Activated naive CD8-positive, alpha-beta T cell treated with anti-CD3 and anti-CD28 coated beads, Interleukin-2, amount 50 U/mL, for 24 hours (primary cell): ENCODE data around the gene DPM1.
A peak's percentile ranks its signal among the peaks of the same experiment; 100 is the strongest.

Experiments used
- ATAC-seq: fragments of 150-1000 bp; cut with Tn5 transposase; one replicate; pipeline ENCODE4 v1.10.0; 2021
- DNase-seq: peaks from one replicate; pipeline ENCODE4 v3.0.0; 2021
- H3K27ac Mint-ChIP-seq: one replicate; pipeline ENCODE4 v1.8.0; 2021; ENCODE audit warnings: mild to moderate bottlenecking, mixed read lengths
- H3K27me3 Mint-ChIP-seq: one replicate; pipeline ENCODE4 v1.8.0; 2021; ENCODE audit warnings: mixed read lengths
- H3K36me3 Mint-ChIP-seq: one replicate; pipeline ENCODE4 v1.8.0; 2021; ENCODE audit warnings: low read depth, mixed read lengths
- H3K4me1 Mint-ChIP-seq: one replicate; pipeline ENCODE4 v1.8.0; 2021; ENCODE audit warnings: mixed read lengths
- H3K4me3 Mint-ChIP-seq: one replicate; pipeline ENCODE4 v1.8.0; 2021; ENCODE audit warnings: mild to moderate bottlenecking, moderate library complexity, mixed read lengths
- H3K9me3 Mint-ChIP-seq: one replicate; pipeline ENCODE4 v1.8.0; 2021; ENCODE audit warnings: mixed read lengths

The DPM1 gene

DNA sequence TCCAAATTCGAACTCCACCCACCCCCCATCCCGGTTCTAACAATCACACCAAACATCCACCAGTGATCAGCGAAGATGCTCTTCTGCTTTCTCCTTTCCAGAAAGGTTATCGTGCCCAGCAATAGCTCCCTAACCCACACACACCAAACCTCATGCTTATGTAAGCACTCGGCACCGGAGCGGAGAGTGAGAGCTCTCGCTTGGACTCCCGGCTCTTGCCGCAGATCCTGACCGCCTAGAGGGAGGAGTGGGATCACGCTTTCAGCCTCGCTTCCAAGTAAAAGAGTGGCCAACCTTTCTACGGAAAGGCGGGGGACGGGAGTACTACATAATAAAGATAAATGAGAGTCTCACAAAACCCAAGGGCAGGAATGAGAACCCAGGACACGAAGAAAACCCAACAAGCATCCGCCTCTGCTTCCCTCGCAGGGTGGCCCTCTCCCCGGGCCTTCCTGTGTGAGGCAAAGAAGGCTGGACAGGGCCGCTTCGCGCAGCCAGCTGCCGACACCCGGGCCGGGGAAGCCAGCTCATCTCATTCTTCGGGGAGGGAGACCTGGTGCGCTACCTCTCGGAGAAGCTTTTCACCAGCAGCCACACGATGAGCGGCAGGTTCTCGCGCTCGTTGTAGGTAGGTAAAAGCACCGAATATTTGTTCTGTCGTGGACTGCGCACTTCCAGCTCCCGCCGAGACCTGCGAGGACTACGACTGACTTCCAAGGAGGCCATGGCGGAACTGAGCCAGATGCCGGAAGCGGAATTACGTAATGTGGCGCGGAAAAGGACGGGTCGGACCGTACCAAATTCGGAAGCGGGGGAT lies at the start of gene DPM1:
DPM1 (minus strand) TSS at position 735 of the 817 bp plus-strand sequence; CDS start at position 726, 9 bp downstream.
- H3K36me3 Mint-ChIP-seq: peaks cover 55% of the 10 kb centered on the region
- no peaks in the 10 kb centered on the region for H3K9me3 Mint-ChIP-seq
- H3K4me3 Mint-ChIP-seq: peak within 1 kb of the TSS; percentile 95
- peaks cover 66% of the 10 kb centered on the region for H3K4me1 Mint-ChIP-seq
- peak within 1 kb of the TSS; percentile 100 for H3K27ac Mint-ChIP-seq
- ATAC-seq (peak; percentile 75), DNase-seq (peak; percentile 88)
- no peaks in the 10 kb centered on the region for H3K27me3 Mint-ChIP-seq

DNA sequence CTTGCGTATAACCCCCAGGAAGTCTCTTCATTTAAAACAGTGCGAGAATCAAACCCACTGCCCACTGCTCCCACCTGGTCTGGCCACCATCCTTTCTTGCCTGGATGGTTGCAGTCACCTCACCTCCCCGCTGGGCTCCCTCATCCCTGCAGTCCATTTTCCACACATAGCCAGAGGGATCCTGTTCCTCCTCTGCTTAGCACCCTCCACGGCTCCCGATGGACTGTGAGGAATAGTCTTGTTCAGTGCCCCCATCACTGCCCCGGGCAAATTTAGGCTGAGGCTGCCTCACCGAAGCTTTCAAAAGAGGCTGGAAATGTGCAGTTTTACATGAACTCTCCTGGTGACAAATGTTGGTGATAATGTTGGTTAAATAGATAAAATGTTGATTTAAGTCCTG lies 46.9 kb upstream of the DPM1 start:
- Mint-ChIP-seq H3K36me3 (no peaks in the 10 kb centered on the region), H3K27ac (no peak overlapping the region), H3K4me1 (peaks cover 5% of the 10 kb centered on the region), H3K9me3 (no peaks in the 10 kb centered on the region), H3K27me3 (peaks cover 23% of the 10 kb centered on the region), H3K4me3 (no peak overlapping the region)
- DNase-seq (no peak), ATAC-seq (no peak)

DNA sequence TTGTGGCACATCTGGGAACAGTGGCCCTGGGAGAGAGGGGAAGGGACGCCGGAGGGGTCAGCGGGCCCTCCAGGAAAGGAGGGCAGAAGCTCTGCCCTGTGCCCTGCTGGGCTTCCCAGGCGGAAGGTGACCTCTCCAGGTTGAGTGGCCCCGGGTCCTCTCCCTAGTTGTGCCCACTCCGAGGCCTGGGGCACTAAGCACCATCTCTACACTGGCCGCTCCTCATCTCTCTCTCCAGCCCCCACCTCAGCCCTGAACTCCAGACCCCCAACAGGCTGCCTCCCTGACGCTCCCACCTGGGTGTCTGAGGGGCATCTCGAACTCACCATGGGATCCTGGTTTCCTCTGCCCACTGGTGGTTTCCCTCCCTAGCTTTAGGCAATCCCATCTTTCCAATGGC lies 46.4 kb upstream of the DPM1 start:
- no peak for DNase-seq
- Mint-ChIP-seq H3K36me3 (no peaks in the 10 kb centered on the region), H3K27me3 (peaks cover 24% of the 10 kb centered on the region), H3K4me3 (no peak overlapping the region), H3K4me1 (peaks cover 5% of the 10 kb centered on the region), H3K9me3 (no peaks in the 10 kb centered on the region), H3K27ac (no peak overlapping the region)
- ATAC-seq: no peak

DNA sequence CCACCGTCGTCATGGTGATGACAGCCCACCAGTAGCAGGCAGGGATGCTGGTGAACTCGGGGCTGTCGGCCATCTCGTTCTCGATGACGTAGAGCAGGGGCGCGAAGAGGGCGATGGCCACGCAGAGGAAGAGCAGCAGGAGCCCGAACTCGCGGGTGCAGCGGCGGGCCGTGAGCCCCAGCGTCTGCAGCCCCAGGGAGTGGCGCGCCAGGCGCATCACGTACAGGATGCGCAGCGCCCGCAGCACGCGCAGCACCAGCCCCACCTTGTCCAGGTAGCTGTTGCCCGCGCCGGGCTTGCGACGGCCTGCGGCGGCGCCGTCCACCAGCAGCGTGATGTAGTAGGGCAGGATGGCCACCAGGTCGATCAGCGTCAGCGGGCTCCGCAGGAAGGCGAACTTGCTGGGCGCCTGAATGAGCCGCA lies 46.0 kb upstream of the DPM1 start:
- DNase-seq (no peak), ATAC-seq (no peak)
- Mint-ChIP-seq H3K4me1 (peaks cover 5% of the 10 kb centered on the region), H3K9me3 (no peaks in the 10 kb centered on the region), H3K27me3 (peaks cover 24% of the 10 kb centered on the region), H3K4me3 (no peak overlapping the region), H3K27ac (no peak overlapping the region), H3K36me3 (no peaks in the 10 kb centered on the region)

DNA sequence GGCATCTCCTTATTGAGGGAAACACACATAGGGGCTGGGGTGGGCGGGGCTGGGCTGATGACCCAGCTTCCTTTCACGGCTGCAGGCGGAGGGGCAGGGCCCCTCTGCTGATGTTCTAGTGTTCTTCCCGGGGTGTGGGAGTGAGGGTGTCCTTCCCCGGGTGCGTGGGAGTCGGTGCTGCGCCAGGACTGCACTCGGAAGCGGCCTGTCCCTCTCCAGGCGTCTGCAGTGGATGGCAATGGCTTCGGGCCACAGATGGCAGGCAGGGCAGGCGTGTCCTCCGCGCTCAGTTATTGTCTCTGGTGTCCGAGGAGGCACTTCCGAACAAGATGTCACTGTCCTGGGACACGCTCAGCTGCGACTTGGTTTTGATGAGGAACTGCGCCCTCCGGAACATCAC lies 45.4 kb upstream of the DPM1 start:
- H3K4me1 Mint-ChIP-seq: peaks cover 5% of the 10 kb centered on the region
- no peak for ATAC-seq
- no peaks in the 10 kb centered on the region for H3K9me3 Mint-ChIP-seq
- H3K27me3 Mint-ChIP-seq: peaks cover 24% of the 10 kb centered on the region
- no peak overlapping the region for H3K4me3 Mint-ChIP-seq
- H3K36me3 Mint-ChIP-seq: no peaks in the 10 kb centered on the region
- H3K27ac Mint-ChIP-seq: no peak overlapping the region
- no peak for DNase-seq

DNA sequence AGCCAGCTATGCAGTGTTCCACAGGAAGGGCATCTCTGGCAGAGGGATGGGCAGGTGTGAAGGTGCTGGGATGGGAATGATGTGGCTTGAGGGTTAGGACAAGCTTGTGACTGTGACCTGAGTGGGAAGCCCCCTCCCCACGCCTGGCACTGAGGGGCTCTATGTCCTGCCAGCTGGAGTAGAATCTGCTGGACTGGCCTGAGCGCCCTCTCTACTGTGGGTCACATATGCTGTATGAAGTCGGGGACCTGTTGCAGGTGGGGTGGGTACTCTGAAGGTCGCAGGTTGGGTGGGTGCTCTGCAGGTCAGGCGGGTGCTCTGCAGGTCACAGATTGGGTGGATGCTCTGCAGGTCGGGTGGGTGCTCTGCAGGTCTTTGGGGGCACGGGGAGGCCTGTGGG lies 44.3 kb upstream of the DPM1 start:
- Mint-ChIP-seq H3K27ac (no peak overlapping the region), H3K4me1 (peaks cover 5% of the 10 kb centered on the region), H3K4me3 (no peak overlapping the region), H3K9me3 (no peaks in the 10 kb centered on the region), H3K36me3 (no peaks in the 10 kb centered on the region), H3K27me3 (peaks cover 27% of the 10 kb centered on the region)
- no peak for DNase-seq
- ATAC-seq: no peak

DNA sequence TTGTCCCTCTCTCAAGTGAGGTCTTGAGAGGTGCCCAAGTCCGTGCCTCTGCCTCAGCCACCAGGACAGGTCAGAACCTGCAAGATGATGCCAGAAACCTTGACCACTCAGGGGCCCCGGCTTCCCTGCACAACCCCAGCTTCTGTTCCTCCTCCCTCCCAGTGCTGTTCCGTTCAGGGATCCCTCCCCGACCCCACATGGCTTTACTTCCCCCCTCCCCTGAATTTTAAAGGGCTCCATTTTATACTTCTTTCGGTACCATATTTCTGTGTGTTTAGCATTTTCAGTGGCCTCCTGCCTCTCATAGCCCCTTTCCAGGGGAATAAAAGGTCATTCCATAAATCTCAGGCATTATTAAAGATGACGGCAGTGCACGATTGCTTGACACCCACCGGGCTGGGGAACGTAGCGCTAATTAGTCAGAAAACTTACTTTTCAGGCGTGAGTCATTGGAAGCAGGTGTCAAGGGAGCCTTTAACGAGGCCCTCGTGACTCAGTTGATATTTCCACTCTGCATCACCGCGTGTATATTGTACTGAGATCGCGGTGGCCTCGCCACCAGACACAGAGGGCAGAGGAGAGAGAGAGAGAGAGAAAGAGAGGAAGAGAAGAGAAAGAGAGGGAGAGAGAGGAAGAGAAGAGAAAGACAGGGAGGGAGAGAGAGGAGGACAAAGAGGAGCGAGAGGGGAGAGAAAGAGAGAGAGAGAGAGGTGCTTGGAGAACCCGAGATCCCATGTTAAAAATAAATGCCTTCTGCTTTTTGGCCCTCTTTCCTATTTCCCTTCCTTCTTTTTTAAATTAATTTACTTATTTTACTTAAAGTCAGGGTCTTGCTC lies 43.3 kb upstream of the DPM1 start:
- no peaks in the 10 kb centered on the region for H3K9me3 Mint-ChIP-seq
- no peak overlapping the region for H3K4me3 Mint-ChIP-seq
- DNase-seq (no peak), ATAC-seq (peak; percentile 79)
- peaks cover 5% of the 10 kb centered on the region for H3K4me1 Mint-ChIP-seq
- H3K27ac Mint-ChIP-seq: no peak overlapping the region
- H3K36me3 Mint-ChIP-seq: no peaks in the 10 kb centered on the region
- peaks cover 27% of the 10 kb centered on the region for H3K27me3 Mint-ChIP-seq

DNA sequence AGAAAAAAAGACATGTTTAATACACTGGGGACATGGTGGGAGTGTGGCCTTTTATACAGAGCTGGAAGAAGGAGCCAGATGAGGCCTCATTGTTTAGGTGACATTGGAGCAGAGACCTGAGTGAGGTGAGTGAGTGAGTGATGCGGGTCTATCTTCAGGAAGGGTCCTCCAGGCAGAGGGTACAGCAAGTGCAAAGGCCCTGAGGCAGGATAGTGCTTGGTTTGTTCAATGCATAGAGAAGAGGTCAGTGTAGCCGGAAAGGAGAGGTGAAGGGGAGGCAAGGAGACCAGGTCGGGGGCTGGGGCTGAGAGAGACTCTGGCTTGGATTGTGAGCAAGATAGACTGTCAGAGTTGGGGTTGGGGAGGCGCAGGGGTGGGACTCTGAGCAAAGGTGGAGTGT lies 41.0 kb upstream of the DPM1 start:
- H3K9me3 Mint-ChIP-seq: no peaks in the 10 kb centered on the region
- DNase-seq (no peak), ATAC-seq (no peak)
- no peak overlapping the region for H3K4me3 Mint-ChIP-seq
- H3K27me3 Mint-ChIP-seq: peaks cover 23% of the 10 kb centered on the region
- H3K4me1 Mint-ChIP-seq: peaks cover 5% of the 10 kb centered on the region
- no peaks in the 10 kb centered on the region for H3K36me3 Mint-ChIP-seq
- H3K27ac Mint-ChIP-seq: no peak overlapping the region

DNA sequence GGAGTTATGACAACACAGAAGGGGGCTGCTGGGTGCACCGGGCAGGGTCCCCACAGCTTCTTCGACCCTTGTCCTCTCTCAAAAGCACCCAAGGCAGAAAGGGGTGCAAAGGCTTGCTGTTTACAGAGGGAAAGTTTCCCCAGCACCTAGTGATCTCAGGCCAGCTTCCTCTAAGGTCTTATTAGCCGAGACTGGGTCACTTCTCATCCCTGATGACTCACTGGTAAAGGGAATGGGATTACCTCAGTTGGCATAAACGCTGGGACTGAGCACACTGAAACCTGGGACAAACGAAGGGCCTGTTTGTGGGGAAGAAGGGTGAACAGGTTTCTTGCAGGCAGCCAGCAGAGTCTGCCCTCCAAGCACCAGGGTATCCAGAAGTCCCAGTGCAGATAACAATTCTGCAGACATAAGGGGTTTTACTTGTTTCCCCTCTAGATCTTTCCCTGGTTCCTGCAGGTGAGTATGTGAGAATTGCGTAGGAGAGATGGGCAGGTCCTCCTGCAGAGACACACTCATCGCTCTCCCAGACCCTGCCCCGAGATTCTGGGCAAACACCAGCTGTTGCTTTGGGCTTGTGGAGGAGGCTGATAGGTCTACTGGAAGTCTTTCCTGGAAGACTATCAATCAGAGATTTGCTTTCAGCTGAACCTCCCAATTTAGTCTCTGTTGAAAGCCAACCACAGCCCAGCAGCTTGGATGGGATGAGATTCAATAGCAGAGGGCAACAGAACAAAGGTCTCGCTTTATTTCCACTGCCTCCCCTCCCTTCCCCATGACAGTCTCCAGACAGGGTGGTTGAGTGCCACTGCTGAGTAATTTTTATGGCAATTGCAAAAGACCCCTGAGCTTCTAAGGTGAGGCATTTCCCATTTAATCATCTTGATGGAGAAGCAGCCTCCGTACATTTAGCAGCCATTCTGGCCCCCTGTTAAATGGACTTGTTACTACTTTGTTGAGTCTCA lies 38.9 kb upstream of the DPM1 start:
- Mint-ChIP-seq H3K9me3 (no peaks in the 10 kb centered on the region), H3K4me3 (no peak overlapping the region), H3K27ac (no peak overlapping the region), H3K27me3 (peaks cover 23% of the 10 kb centered on the region), H3K4me1 (peaks cover 5% of the 10 kb centered on the region), H3K36me3 (no peaks in the 10 kb centered on the region)
- ATAC-seq (no peak), DNase-seq (no peak)

DNA sequence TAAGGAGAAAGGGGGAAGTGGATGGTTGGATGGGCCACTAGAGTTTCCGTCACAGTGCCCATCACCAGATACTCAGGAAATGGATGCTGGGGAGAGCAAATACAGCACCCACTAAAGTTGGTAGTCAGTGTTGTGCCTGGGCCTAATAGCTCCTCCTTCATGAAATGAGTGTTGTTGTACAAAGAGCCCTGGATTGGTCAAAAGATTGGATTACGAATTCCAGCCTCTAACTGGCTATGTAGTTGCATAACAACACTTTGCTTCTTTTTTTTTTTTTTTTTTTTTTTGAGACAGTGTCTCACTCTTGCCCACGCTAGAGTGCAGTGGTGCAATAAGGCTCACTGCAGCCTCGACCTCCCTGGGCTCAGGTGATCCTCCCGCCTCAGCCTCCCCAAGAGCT lies 37.2 kb upstream of the DPM1 start:
- Mint-ChIP-seq H3K9me3 (no peaks in the 10 kb centered on the region), H3K27ac (no peak overlapping the region), H3K4me1 (no peaks in the 10 kb centered on the region), H3K4me3 (no peak overlapping the region), H3K36me3 (no peaks in the 10 kb centered on the region), H3K27me3 (peaks cover 17% of the 10 kb centered on the region)
- DNase-seq: no peak
- ATAC-seq: no peak

DNA sequence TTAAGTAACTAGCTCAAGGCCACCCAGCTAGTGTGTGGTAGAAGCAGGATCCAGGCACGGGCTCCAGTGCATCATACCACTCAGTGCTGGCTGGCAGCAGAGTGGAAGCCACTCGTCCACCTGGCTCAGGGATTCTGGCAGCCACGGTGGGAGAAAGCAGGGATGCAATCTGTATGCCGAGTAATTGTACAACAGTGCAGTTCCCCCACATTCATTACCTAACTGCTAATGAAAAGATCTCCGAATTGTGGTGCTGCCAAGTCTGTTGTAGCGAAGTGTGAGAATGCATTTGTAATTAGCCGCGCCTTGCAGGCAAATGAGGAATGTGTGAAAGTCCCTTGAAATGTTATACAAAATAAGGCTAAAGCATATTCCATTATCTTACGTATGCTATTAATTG lies 35.5 kb upstream of the DPM1 start:
- Mint-ChIP-seq H3K27ac (no peak overlapping the region), H3K36me3 (no peaks in the 10 kb centered on the region), H3K9me3 (no peaks in the 10 kb centered on the region), H3K27me3 (peaks cover 15% of the 10 kb centered on the region), H3K4me1 (no peaks in the 10 kb centered on the region), H3K4me3 (no peak overlapping the region)
- DNase-seq (no peak), ATAC-seq (no peak)

DNA sequence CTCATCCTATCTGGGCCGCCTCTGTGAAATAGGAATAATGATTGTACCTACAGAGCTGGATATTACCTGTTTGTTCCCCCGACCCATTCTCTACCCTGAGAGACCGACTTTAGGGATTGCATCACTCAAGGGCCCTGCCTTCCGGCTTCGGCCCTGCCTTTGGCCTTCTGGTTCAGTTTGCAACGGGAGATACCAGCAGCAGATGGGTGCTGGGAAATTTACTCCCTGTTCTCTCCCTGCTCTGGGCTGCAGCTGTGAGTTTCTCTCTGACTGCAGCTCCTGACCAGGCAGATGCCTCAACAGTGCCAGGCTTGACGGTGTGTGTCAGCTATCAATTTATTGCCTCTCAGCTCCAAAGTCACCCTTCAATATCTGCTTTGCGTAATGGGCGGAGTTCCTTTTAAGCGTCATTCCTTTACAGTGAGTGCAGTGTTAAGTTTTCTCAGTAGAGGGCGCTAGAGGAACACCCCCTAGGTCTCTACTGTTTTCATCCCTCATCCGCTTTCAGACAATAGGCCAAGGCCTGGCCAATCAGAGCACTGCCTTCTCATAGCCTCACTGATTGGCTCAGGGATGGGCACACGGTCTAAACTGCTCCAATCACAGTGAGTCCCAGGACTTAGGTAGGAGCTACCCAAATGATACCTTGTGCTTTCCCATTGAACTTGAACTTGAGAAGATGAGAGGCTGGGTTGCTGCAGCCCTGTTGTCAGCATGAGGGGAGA lies 34.6 kb upstream of the DPM1 start:
- Mint-ChIP-seq H3K27me3 (peaks cover 12% of the 10 kb centered on the region), H3K9me3 (no peaks in the 10 kb centered on the region), H3K4me3 (no peak overlapping the region), H3K36me3 (no peaks in the 10 kb centered on the region), H3K4me1 (no peaks in the 10 kb centered on the region), H3K27ac (peak overlapping the region; percentile 39)
- ATAC-seq: peak; percentile 100
- peak; percentile 51 for DNase-seq

DNA sequence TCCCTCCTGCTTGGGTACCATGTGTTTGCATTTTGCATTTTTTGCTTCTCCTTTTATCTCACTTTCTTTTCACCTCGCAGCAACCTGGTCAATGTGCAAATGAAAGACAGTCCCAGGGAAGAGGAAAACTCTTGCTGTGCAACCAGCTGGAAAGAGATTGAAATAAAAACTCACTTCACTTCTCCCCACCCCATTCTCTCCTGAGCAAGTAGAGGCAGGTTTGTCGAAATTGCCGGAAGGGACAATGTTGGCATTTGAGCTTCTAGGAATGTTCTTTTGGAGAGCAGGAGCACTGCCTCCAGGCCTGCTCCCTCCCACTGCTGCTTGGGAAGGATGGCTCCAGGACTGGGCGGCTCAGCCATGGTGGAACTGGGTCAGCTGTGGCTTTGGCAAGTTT lies 34.0 kb upstream of the DPM1 start:
- peaks cover 15% of the 10 kb centered on the region for H3K27me3 Mint-ChIP-seq
- H3K4me1 Mint-ChIP-seq: no peaks in the 10 kb centered on the region
- no peak for DNase-seq
- ATAC-seq: no peak
- H3K4me3 Mint-ChIP-seq: no peak overlapping the region
- no peaks in the 10 kb centered on the region for H3K36me3 Mint-ChIP-seq
- H3K9me3 Mint-ChIP-seq: no peaks in the 10 kb centered on the region
- H3K27ac Mint-ChIP-seq: no peak overlapping the region

DNA sequence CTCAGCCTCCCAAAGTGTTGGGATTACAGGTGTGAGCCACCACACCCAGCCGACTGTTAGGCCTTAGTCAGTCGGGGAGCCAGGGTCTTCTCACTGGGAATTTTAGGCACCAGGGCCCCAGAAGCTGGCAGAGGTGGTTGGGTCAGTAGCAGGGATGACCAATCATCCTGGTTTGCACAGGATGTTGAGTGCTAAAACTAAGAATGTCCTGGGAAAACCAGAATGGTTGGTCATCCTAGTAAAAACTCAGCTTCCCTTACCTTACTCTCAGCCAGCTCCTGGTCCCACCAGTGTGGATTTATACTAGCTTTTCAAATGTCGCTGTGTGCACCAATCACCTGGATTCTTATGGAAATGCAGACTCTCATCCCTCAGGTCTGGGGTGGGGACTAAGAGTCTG lies 32.7 kb upstream of the DPM1 start:
- ATAC-seq (no peak), DNase-seq (no peak)
- peaks cover 20% of the 10 kb centered on the region for H3K27me3 Mint-ChIP-seq
- H3K4me1 Mint-ChIP-seq: no peaks in the 10 kb centered on the region
- no peak overlapping the region for H3K27ac Mint-ChIP-seq
- H3K36me3 Mint-ChIP-seq: no peaks in the 10 kb centered on the region
- H3K4me3 Mint-ChIP-seq: no peak overlapping the region
- H3K9me3 Mint-ChIP-seq: no peaks in the 10 kb centered on the region
